Head of caudate nucleus (tissue), 42 donors: ENCODE results near the gene RASGRF1.
"Not testable (repeated sequence)": the region's sequence is repeated elsewhere in the genome, so short reads cannot be mapped to it uniquely, and the experiment has no call there.

Source experiments
- DNase-seq, 42 donors: peaks; one replicate each; pipeline versions ENCODE4 v3.0.0 to v3.0.0-alpha.2; 2020 to 2021; ENCODE audit warnings: mixed read lengths in 7 of 42
- intact Hi-C: fragments of 100-400 bp; cut with DNase I; formaldehyde crosslinking; loops from one replicate; pipeline ENCODE4 v1.15.0; 2022

Gene RASGRF1

GRCh38 chr15:78995921-78996893 lies 94.4 kb downstream of the RASGRF1 start:
- DNase-seq: no peak
- intact Hi-C loops: no loop called here

- DNase-seq, intact Hi-C loops: not testable (repeated sequence)
Observed at GRCh38 chr15:78995161-78995560, 95.4 kb downstream of the RASGRF1 start.

GRCh38 chr15:78993931-78994530 lies 96.5 kb downstream of the RASGRF1 start:
- intact Hi-C loops: no loop called here
- DNase-seq: no peak

GRCh38 chr15:78993257-78993930 lies 97.2 kb downstream of the RASGRF1 start:
- intact Hi-C loops: no loop called here
- no peak for DNase-seq

- DNase-seq: peak in 7 of 42 donors; percentile 7 to 46 (median 28)
- intact Hi-C loops: no loop called here
Observed at GRCh38 chr15:78992416-78993256, 97.9 kb downstream of the RASGRF1 start.

GRCh38 chr15:78991879-78992278 lies 98.7 kb downstream of the RASGRF1 start:
- no peak for DNase-seq
- intact Hi-C loops: no loop called here

GRCh38 chr15:78991476-78991875 lies 99.1 kb downstream of the RASGRF1 start:
- intact Hi-C loops: no loop called here
- no peak for DNase-seq

GRCh38 chr15:78990278-78990677 lies 100.3 kb downstream of the RASGRF1 start:
- intact Hi-C loops: no loop called here
- DNase-seq: no peak

GRCh38 chr15:78989701-78990240 lies 100.8 kb downstream of the RASGRF1 start:
- DNase-seq: peak in 1 of 42 donors; percentile 1
- intact Hi-C loops: no loop called here

- DNase-seq: peak in 35 of 42 donors; percentile 18 to 76 (median 50)
- intact Hi-C loops: no loop called here
Observed at GRCh38 chr15:78988361-78988911, 102.1 kb downstream of the RASGRF1 start.

GRCh38 chr15:78987556-78988360 lies 102.8 kb downstream of the RASGRF1 start:
- DNase-seq: peak in 1 of 42 donors; percentile 1
- intact Hi-C loops: no loop called here

- DNase-seq: no peak
- intact Hi-C loops: no loop called here
Observed at GRCh38 chr15:78985859-78986475, 104.6 kb downstream of the RASGRF1 start.

GRCh38 chr15:78984041-78984440 lies 106.5 kb downstream of the RASGRF1 start:
- DNase-seq: no peak
- intact Hi-C loops: no loop called here

- DNase-seq: no peak
- intact Hi-C loops: no loop called here
Observed at GRCh38 chr15:78983146-78983918, 107.2 kb downstream of the RASGRF1 start.

GRCh38 chr15:78982736-78983135 lies 107.8 kb downstream of the RASGRF1 start:
- intact Hi-C loops: no loop called here
- DNase-seq: no peak

GRCh38 chr15:78981532-78982313 lies 108.9 kb downstream of the RASGRF1 start:
- intact Hi-C loops: no loop called here
- DNase-seq: no peak
